GM21737 (cell line): ENCODE data around the gene EHMT1.

ENCODE experiments used
- ATAC-seq: cut with Tn5 transposase; IDR thresholded peaks from one replicate; pipeline ENCODE4 v1.9.1; 2021; ENCODE audit warnings: mild to moderate bottlenecking, moderate library complexity; ENCODE audit not compliant: unreplicated experiment

Gene EHMT1

DNA sequence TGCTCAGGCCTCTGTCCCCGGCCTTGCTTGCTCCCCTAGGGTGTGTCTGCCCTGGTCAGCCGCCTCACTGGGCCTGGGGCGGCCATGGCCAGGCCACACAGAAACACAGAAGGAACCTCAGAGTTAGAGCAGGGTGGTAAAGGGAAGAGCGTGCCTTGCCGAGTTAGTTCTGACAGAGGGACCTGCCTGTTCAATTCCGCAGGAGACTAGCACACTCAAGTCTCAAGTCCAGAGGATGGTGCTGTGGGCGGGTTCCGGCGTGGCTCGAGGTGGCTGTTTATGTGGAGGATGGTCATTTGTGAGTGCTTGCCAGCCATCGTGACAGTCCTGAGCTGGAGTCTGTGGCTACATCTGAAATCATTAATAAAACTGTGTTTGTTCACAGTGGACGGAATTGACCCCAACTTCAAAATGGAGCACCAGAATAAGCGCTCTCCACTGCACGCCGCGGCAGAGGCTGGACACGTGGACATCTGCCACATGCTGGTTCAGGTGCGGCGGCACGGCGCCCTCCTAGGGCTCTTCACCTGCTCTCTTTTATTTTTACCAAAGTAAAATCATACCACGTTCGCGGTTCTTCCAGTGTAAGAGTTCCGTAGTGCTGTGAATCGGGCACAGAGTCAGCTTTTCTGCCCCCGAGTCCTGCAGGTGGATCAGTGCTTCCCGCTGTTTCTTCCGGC lies 163.2 kb downstream of the EHMT1 start:
- ATAC-seq, result no peak

DNA sequence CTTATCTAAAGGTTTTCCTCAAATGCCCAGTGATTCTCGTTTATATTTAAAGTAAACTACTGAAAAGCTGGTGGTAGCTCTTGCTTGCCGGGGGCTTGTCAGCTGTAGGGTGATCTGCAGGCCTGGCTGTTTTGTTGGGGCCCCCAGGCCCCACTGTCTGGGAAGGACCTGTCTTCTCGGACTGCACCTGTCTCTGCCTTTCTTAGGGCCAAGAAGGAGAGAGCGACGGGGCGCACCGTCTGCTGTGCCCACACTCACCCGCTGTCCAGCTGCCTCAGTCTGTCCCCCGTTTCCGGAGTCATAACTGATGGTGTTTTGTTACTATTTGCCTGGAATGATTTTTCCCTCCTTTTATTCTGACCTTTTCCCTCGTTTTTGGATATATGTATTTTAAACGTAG lies 164.7 kb downstream of the EHMT1 start:
- ATAC-seq, result no peak

DNA sequence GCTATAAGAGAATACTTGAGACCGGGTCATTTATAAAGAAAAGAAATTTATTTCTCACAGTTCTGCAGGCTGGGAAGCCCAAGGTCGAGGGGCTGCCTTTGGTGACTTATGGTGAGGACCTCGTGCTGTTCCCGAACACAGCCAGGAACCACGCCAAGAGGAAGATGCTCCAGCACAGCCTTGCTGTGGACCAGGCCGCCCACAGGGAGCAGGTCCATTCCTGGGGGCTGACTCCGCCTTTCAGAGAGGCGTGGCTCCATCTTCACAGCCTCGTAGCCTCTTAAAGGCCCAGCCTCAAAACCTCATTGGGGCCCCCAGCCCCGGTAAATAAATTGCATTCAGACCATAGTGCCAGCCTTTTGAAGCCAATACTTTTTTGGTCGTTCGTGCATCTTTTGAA lies 165.2 kb downstream of the EHMT1 start:
- no peak for ATAC-seq

DNA sequence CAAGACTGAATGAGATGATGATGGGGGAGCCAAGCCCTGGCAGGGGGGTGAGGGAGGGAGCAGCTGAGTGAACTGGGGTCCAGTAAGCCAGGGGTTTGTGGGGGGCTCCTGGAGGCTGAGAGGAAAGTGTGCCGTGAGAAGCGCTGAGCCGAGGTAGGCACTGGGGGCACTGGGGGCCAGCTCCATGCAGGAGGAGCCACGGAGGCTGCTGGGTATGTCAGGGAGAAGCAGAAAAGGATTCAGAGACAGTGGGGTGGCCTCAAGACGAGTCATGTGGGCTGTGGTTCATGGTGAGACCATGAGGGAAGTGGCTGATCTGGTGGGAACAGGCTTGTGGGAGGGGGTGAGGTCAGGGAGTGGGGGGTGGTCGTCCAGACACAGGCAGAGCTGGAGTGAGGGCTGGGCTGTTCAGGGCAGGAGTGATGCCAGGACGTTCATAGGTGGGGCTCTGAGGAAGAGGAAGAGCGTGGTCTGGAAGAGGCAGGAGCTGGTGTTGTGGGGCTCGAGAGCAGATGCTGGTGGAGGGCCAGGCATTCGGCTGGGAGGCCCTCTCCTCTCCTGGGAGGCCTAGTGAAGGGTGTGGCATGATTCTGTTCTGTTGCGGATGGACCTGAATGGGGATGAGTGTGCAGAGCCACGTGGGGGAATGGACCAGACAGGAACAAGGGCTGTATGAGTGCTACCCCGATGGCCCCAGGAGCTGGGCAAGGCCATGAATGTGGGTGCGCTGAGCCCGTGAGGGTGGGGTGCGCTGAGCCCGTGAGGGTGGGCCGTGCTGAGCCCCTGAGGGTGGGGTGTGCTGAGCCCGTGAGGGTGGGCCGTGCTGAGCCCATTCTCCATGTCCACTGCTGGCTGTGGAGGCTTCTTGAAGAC lies 166.1 kb downstream of the EHMT1 start:
- ATAC-seq, result no peak

DNA sequence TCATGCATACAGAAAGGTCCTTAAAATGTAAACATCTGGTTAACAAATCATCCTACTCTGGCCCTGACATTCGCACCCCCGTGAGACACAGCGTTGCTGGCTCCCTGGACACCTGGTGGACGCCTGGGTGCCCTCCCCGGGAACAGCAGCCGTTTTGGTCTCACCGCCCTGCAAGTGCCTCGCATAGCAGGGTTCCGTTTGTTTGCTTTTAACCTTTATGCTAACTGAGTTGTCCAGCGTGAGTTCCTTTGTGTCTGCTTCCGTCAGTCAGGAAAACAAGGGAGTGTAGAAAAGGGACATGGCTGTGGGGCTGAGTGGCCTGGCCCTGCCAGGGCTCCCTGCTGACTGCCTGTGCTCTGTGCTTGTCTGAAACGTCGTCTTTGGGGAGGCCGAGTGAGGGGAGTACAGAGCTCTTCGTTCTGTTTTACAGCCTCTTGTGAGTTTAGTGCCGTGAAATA lies 166.9 kb downstream of the EHMT1 start:
- no peak for ATAC-seq

DNA sequence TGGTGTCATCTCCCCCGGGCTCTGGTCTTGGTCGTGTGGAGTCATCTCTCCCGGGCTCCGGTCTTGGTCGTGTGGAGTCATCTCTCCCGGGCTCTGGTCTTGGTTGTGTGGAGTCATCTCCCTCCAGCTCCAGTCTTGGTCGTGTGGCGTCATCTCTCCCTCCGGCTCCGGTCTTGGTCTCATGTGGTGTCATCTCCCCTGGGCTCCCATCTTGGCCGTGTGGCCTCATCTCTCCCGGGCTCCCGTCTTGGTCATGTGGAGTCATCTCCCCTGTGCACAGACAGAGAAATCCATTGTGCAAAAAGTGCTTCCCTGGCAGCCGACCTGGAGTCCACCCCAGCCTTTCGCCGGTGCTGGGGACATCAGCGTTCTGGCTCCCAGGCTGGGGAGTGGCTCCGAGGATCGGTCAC lies 167.7 kb downstream of the EHMT1 start:
- no peak for ATAC-seq

DNA sequence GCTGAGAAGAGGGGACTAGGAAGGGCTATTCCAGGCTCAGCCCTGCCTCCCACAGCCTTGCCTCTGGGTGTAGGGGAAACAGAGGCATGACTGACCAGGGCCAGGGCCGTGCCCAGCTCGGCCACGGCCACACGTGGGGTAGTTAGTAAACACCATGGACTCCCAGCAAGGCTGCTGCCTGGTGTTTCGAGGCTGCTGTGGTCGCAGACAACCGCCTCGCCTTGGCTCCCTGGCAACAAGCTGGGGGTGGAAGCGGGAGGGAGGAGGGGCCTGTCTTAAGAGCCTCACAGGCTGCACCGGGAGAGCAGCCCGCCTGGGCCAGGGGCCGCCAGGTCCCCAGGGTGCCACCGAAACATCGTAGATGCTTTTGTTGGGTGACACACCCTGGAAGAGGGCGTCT lies 168.6 kb downstream of the EHMT1 start:
- ATAC-seq, result no peak

DNA sequence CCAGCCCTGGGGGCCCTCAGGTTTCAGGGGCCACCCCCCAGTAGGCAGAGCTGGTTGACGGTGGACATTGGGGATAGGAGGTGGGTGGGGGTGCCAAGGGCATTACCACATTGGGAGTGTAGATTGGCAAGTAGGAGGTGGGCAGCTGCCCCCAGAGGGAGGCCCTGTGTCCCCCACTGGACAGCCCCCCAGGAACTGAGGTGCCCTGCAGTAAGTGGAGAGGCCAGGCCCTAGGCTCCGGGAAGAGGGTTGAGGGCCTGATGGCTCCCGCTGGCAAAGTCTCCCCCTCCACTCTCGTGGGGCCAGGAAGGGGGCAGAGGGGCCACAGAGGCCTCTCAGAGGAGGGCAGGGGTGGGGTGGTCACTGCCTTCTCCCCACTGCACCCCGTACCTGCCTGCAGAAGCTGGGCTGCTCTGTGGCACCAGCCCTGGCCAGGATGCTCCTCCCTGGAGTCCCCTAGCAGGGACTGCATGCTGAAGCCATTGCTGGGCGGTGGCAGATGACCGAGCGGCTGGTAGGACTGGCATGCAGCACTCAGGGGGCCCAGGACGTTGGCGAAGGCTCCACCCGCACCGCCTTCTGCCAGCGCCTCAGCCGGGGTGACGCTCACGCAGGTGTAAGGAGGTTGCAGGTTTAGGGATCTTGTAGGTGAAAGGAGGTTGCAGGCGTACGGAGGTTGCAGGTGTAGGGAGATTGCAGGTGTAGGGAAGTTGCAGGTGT lies 169.1 kb downstream of the EHMT1 start:
- no peak for ATAC-seq

DNA sequence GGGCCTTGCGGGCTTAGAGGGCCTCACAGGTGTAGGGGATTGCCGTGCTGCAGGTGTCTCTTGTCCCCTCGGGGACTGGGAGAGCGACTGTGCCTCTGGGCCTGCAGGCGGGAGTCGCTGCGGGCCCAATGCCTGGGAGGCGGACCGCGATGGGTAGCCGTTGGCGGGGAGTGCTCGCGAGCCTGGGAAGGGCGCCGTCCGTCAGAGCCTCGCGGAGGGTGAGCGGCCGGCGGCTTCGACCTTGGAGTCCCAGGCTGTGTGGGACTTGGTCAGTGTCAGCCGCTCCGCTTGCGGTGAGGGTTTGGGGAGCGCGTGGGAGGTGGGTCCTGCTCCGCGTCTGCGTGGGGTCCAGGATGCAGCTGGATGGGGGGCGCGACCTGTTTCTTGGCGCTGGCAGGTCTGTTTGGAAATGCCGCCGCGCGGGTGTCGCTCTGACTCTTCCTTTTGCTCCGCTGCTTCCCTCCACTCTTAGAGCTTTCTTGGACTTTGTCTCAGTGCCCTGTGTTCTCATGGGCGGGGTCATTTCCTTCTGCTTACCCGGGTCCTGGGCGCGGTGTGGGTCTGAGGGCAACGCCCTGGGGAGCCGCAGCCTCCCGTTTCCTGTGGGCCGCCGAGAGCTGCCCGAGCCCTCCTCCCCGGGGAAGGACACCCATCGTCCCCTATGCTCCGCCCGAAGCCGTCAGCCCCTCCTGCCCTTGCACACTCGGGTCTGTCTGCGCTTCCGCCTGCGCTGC lies 169.9 kb downstream of the EHMT1 start:
- ATAC-seq, result no peak

DNA sequence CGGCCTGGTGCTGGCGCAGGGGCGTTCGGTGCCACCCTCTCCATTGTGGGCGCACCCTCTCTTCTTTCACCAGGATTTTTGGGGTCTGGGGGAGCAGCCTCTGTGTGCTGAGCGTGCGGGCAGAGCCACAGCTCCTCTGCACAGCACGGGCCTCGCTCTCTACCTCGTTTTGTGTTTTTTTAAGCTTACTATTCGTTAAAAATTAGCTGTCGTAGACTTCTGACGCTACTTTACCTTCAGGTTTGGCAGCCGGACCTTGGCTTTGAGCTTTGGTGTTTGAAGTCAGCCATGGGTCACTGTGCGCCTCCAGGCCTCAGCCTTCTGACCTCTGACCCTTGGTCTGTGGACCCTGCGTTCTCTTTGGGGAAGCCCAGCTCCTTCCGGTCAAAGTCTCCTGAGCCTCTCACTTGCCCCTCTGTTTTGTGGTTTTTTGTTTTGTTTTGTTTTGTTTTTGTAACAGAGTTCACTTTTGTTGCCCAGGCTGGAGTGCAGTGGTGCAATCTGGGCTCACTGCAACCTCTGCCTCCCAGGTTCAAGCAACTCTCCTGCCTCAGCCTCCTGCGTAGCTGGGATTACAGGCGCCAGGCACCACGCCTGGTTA lies 170.6 kb downstream of the EHMT1 start:
- no peak for ATAC-seq

DNA sequence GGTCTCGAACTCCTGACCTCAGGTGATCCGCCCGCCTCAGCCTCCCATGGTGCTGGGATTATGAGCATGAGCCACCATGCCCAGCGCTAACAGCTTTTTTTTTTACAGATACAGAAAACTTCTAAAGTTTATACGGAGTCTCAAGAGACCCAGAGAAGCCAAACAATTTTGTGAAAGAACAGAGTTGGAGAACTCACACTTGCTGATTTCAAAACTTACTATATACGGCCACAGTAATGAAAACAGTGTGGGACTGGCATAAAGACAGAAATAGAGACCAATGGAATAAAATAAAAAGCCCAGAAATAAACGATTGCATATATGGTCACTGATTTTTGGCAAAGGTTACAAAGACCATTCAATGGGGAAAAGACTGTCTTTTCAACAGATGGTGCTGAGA lies 173.1 kb downstream of the EHMT1 start:
- ATAC-seq, result no peak

DNA sequence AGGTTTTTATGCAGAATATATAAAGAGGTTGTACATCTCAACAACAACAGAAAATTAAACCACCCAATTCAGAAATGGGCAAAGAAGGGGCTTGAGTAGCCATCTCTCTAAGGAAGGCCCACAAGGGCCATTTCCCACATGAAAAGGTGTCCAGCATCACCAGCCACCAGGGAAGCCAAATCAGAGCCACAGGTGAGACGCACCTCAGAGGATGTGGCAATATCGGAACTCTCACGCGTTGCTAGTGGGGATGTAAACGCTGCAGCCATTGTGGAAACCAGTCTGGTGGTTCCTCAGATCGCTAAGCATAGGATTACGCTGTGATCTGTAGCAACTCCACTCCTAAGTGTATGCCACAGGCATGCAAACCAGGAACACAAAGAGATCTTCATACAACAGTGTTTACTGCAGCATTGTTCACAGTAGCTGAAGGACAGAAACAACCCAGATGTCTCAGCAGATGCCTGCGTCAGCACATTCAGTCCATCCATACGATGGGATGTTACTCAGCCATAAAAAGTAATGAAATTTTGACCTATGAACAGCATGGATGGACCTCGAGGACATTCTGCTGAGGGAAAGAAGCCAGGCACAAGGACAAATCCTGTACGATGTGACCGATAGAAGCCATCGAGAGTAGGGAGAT lies 174.5 kb downstream of the EHMT1 start:
- no peak for ATAC-seq

DNA sequence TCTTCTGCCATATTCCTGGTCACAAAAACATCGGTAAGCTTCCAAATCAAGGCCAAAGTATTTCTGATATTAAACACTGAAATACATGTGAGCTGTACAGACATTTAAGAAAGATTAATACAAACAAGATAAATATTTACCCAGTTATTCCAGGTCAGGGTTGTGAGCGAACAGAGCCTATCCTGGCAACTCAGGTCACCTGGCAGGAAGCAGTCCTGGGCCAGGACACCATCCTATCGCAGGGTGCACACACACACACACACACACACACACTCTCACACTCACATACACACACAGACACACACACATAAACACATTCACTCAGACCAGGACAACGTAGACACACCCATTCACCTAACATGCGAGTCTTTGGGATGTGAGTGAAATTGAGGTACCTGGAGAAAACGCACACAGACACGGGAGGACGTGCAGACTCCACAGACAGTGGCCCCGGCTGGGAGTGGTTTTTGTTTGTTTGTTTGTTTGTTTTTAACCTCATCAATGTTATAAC lies 176.4 kb downstream of the EHMT1 start:
- no peak for ATAC-seq

DNA sequence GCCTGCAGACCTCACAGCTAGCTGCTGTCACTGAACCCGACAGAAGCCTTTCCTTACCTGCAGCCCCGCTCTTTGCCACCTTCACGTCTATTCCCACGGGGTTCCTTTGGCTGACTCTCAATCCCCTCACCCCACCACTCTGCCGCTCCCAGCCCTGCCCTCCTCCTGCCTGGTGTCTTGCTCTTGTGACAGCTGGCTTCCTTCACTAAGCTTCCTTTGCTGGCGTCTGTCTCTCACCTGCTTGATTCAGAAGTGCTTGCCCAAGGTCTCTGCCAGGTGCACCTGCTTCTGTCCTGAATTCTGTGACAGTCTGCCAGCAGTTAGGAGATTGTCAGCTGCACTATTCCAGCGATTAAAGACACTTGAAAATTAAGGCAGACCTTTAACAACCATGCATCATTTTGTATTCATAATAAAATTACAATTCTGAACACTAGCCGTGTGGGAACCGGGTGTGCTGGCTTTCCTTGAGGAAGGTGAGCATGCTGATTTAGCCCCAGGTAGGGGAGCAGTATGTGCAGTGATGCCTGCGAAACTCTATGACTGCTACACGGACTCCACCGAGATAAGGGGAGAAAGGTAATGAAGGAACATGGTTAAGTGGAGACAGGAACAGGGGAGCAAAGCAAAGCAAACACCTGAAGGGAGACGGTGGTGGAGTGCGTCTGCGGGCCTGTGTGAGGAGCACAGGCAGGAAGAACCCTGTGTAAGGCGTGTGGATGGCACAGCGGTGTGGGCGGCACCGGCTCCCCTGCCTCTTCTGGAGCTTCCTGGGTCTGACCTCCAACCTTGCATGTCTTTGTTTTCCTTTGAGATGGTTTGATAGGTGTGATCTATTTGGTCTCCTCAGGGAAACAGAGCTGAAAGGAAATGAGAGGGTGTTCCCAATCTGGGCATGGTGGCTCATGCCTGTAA lies 178.7 kb downstream of the EHMT1 start:
- no peak for ATAC-seq

DNA sequence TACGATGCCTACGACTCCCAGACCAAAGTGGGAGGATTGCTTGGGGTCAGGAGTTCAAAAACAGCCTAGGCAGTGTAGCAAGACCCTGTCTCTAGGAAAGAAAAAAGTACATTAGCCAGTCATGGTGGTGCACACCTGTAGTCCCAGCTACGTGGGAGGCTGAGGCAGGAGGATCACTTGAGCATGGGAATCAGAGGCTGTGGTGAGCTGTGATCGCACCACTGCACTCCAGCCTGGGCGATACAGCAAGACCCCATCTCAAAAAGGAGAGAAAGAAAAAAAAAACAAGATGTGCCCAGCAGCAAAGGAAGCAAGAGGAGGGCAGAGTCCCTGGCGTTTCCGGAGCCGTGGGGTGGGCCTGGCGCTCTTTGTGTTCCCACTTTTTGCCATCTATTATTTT lies 179.3 kb downstream of the EHMT1 start:
- no peak for ATAC-seq

DNA sequence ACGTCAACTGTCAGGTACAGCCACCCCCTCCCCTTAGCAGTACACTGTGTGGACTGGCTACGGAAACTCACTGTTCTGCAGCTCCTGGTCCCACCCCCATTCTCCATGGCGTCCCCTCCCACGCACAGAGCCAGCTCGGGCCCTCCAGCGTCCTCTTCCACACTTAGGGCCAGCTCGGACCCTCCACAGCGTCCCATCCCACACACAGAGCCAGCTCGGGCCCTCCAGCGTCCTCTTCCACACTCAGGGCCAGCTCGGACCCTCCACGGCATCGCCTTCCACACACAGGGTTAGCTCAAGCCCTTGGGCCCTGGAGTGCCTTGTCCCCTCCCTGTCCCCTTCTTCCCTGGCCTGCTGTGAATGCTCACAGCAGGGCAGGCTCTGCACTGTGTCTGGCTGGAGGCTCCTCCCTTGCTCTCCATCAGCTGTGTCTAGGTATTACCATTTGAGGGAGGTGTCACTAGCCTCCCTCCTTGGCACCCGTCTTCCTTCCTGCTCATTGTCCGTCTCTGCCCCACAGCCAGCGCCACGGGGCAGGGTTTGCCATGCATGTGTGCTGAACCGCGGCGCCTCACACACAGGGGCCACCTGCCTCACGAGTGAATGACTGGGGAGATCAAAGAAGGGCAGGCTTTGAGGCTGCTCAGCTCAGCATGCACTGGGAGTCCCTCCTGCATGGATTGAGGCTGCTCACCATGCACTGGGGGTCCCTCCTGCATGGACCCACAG lies 180.3 kb downstream of the EHMT1 start:
- no peak for ATAC-seq

DNA sequence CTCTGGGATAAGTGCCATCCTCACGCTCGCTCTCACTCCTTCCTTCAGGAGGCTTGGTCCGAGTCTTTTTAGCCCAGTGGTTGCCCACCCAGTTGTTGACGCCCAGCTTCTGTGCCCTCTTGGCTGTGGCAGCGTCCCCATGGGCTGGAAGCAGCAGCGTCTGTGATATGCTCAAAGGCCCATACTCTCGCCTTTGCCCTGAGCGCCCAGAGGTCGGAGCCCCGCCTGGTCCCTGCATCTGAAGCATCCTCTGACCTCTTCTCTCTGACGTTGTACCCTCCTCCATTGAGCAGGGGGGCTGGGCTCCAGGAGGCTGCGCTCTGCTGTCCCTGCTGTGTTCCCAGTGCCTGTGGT lies 180.8 kb downstream of the EHMT1 start:
- ATAC-seq, result no peak
